GM12878 (cell line): ENCODE measurements around the gene MFAP3L. TPM values are rescaled to one million over a fixed set of nuclear protein-coding genes. Genes with fewer than 3 reads are reported as not detected.

ENCODE experiments used
- ATAC-seq: fragments of 200-7000 bp; cut with Tn5 transposase; 3 replicates; pipeline ENCODE4 v1.9.1; 2020; ENCODE audit warnings: mild to moderate bottlenecking, moderate library complexity
- BruUV-seq: library from RNA; stranded (reverse); fragments of 400-500 nt; replicated peaks from 2 replicates; lab custom pipeline; 2021; lab: Mats Ljungman, UMichigan
- CTCF ChIA-PET: fragments of 300-600 bp; sonication (Branson Sonifier 250); formaldehyde crosslinking; extraction: SDS; loops from one replicate; lab custom pipeline; 2021; ENCODE audit warnings: inconsistent platforms; lab: Yijun Ruan, JAX
- POLR2A ChIA-PET: fragments of 350-600 bp; formaldehyde crosslinking; extraction: SDS; loops from one replicate; lab custom pipeline; 2021; ENCODE audit warnings: inconsistent platforms; lab: Charles Lee
- RAD21 ChIA-PET: fragments of 300-600 bp; sonication (Branson Sonifier 250); formaldehyde crosslinking; loops from one replicate; lab custom pipeline; 2023; ENCODE audit warnings: antibody characterized with exemption; ENCODE audit not compliant: unreplicated experiment; lab: Charles Lee
- SMC1A ChIA-PET: fragments of 300-600 bp; sonication (Branson Sonifier 250); formaldehyde crosslinking; loops from one replicate; lab custom pipeline; 2023; ENCODE audit not compliant: unreplicated experiment, uncharacterized antibody; lab: Charles Lee
- DNase-seq: peaks from one replicate; pipeline ENCODE4 v3.0.0-alpha.2; 2011; ENCODE audit warnings: low read depth, low spot score
- FAIRE-seq: peaks from 3 replicates; lab custom pipeline; 2011; peaks lifted over from hg19 to GRCh38; lab: Jason Lieb, UNC
- H2AFZ ChIP-seq: 2 replicates; pipeline ENCODE4 v1.6.0; 2011; ENCODE audit warnings: low read depth, low read length, control low read depth; ENCODE audit not compliant: control insufficient read depth
- H3K27ac ChIP-seq: 2 replicates; pipeline ENCODE4 v1.5.1; 2011; ENCODE audit warnings: control low read depth; ENCODE audit not compliant: control insufficient read depth, insufficient read depth
- H3K27me3 ChIP-seq, 2 experiments: replicated peaks in 1 of 2; 2 replicates each; pipeline versions ENCODE4 v1.6.0 to v1.6.1; 2011; ENCODE audit warnings: low read length in 1 of 2; ENCODE audit not compliant: control insufficient read depth in 2 of 2, insufficient read depth in 2 of 2
- H3K36me3 ChIP-seq, 2 experiments: 2 replicates each; pipeline ENCODE4 v1.5.1; 2011; ENCODE audit warnings: low read length in 1 of 2; ENCODE audit not compliant: control insufficient read depth in 2 of 2, insufficient read depth in 2 of 2
- H3K4me1 ChIP-seq: 2 replicates; pipeline ENCODE4 v1.6.1; 2011; ENCODE audit warnings: mild to moderate bottlenecking, low read length, moderate library complexity, mixed read lengths; ENCODE audit not compliant: control insufficient read depth, insufficient read depth
- H3K4me2 ChIP-seq: 2 replicates; pipeline ENCODE4 v1.6.0; 2011; ENCODE audit warnings: control low read depth; ENCODE audit not compliant: control insufficient read depth, insufficient read depth
- H3K4me3 ChIP-seq: fragments of 200-600 bp; sonication (generic); 2 replicates; pipeline ENCODE4 v1.5.1; 2016
- H3K79me2 ChIP-seq: 2 replicates; pipeline ENCODE4 v1.6.0; 2011; ENCODE audit warnings: low read length; ENCODE audit not compliant: control insufficient read depth, insufficient read depth
- H3K9ac ChIP-seq: 2 replicates; pipeline ENCODE4 v1.8.0; 2011; ENCODE audit warnings: low read length, control low read depth, mixed read lengths; ENCODE audit not compliant: control insufficient read depth, insufficient read depth
- H3K9me3 ChIP-seq: replicated peaks from 3 replicates; pipeline ENCODE4 v1.5.1; 2011; ENCODE audit warnings: mild to moderate bottlenecking, low read length; ENCODE audit not compliant: control insufficient read depth, insufficient read depth
- H4K20me1 ChIP-seq: 2 replicates; pipeline ENCODE4 v1.6.0; 2011; ENCODE audit not compliant: control insufficient read depth, insufficient read depth
- FOXM1 ChIP-seq: IDR thresholded peaks from 2 replicates; pipeline ENCODE4 v1.6.1; 2012; ENCODE audit warnings: low read depth, mild to moderate bottlenecking, inconsistent platforms, low read length, moderate library complexity
- MEF2B ChIP-seq: fragments of 450-650 bp; IDR thresholded peaks from 2 replicates; pipeline ENCODE4 v1.6.1; 2018; ENCODE audit warnings: mild to moderate bottlenecking, moderate library complexity; ENCODE audit not compliant: partially characterized antibody, poor library complexity, severe bottlenecking
- SMC3 ChIP-seq: IDR thresholded peaks from 2 replicates; pipeline ENCODE4 v1.6.1; 2011; ENCODE audit warnings: low read length, improper control_type of control experiment, borderline replicate concordance
- SRF ChIP-seq, 2 experiments: IDR thresholded peaks; 2 replicates each; pipeline ENCODE4 v1.6.1; 2011; ENCODE audit warnings: low read depth in 2 of 2, low read length in 2 of 2, mild to moderate bottlenecking in 1 of 2, moderate library complexity in 1 of 2
- ZNF384 ChIP-seq: IDR thresholded peaks from 2 replicates; pipeline ENCODE4 v1.6.1; 2012; ENCODE audit warnings: low read depth, mild to moderate bottlenecking, low read length, improper control_type of control experiment, borderline replicate concordance
- WGBS: methylation state at CpG from one replicate; pipeline ENCODE4 v1.1.6; 2016; ENCODE audit warnings: low lambda C conversion rate; ENCODE audit not compliant: insufficient replicate concordance, insufficient coverage; ENCODE audit errors: missing lambda C conversion rate; 5-methylcytosine and 5-hydroxymethylcytosine counted together
- in situ Hi-C: fragments of 300-500 bp; cut with MboI; formaldehyde crosslinking; loops from 9 replicates; pipeline ENCODE4 v1.14.3; 2018; ENCODE audit warnings: mixed read lengths
- intact Hi-C: fragments of 100-400 bp; cut with micrococcal nuclease; formaldehyde crosslinking; loops from one replicate; pipeline ENCODE4 v1.14.2; 2022; ENCODE audit not compliant: unreplicated experiment
- polyA plus RNA-seq, 11 experiments: library from polyadenylated mRNA; depleted of rRNA in 4 of 11; unstranded in 6 of 11; stranded (reverse) in 5 of 11; fragments of >200 nt; fragmentation: Nextera tagmentation in 4 of 11; fragmentation: Illumina TruSeq in 1 of 11; extraction: Ambion mirVana in 4 of 11; extraction: Trizol in 1 of 11; gene quantifications; 1 replicate in 1 of 11; 2 replicates in 10 of 11; pipeline versions ENCODE4 v1.2.1 to v1.2.3, GENCODE V29; 2011 to 2016; ENCODE audit warnings: inconsistent platforms in 2 of 11, missing spikeins in 2 of 11, low read depth in 1 of 11
- total RNA-seq, 4 experiments: library from RNA; depleted of rRNA in 3 of 4; stranded (reverse); fragments of >200 nt in 3 of 4; fragmentation: Illumina TruSeq in 1 of 4; extraction: Trizol in 1 of 4; gene quantifications; 2 replicates each; pipeline versions ENCODE4 v1.2.1 to v1.2.3, GENCODE V29; 2013 to 2021
- TF ChIP-seq, protein P1 (sequence below): fragments of 450-650 bp; conservative IDR thresholded peaks from 2 replicates; pipeline ENCODE4 v1.6.1; 2017; ENCODE audit warnings: mild to moderate bottlenecking, moderate library complexity
- TF ChIP-seq, protein P2 (sequence below): fragments of 450-650 bp; IDR thresholded peaks from 2 replicates; pipeline ENCODE4 v1.6.1; 2016; ENCODE audit warnings: mild to moderate bottlenecking

MFAP3L gene
- total and polyA plus RNA-seq, 10 of the 15 experiments (the other 5 are each of a cell fraction or from before 2014, with no cell fraction given), result 0.10 to 3.0 TPM; not detected in 8

DNA sequence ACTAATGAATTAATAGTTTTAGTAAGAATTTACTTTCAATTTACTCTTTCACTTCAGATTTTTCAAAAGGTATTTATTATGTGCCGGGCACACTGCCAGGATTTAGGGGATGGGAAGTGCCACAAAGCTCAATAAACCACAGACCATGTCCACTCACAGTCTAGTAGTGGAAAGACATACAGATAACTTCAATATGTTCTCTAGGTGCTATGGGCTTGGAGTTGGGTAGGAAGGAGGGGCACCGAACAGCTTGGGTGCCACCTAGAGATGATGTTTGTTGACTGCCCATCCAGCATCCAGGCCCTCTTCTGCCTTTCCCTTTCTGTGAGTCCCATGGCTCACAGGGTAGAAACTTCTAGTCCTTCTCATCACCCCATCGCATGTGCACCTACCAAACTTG, 17.8 kb downstream of the MFAP3L start (continued):
- TF ChIP-seq, protein P1, sequence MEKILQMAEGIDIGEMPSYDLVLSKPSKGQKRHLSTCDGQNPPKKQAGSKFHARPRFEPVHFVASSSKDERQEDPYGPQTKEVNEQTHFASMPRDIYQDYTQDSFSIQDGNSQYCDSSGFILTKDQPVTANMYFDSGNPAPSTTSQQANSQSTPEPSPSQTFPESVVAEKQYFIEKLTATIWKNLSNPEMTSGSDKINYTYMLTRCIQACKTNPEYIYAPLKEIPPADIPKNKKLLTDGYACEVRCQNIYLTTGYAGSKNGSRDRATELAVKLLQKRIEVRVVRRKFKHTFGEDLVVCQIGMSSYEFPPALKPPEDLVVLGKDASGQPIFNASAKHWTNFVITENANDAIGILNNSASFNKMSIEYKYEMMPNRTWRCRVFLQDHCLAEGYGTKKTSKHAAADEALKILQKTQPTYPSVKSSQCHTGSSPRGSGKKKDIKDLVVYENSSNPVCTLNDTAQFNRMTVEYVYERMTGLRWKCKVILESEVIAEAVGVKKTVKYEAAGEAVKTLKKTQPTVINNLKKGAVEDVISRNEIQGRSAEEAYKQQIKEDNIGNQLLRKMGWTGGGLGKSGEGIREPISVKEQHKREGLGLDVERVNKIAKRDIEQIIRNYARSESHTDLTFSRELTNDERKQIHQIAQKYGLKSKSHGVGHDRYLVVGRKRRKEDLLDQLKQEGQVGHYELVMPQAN, result no peak
- TF ChIP-seq FOXM1, result no peak
- TF ChIP-seq SMC3, result peak; percentile 10; the same call in 1 of the 2 replicates
- TF ChIP-seq, protein P2, sequence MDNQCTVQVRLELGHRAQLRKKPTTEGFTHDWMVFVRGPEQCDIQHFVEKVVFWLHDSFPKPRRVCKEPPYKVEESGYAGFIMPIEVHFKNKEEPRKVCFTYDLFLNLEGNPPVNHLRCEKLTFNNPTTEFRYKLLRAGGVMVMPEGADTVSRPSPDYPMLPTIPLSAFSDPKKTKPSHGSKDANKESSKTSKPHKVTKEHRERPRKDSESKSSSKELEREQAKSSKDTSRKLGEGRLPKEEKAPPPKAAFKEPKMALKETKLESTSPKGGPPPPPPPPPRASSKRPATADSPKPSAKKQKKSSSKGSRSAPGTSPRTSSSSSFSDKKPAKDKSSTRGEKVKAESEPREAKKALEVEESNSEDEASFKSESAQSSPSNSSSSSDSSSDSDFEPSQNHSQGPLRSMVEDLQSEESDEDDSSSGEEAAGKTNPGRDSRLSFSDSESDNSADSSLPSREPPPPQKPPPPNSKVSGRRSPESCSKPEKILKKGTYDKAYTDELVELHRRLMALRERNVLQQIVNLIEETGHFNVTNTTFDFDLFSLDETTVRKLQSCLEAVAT, result no peak
- TF ChIP-seq MEF2B, result no peak

DNA sequence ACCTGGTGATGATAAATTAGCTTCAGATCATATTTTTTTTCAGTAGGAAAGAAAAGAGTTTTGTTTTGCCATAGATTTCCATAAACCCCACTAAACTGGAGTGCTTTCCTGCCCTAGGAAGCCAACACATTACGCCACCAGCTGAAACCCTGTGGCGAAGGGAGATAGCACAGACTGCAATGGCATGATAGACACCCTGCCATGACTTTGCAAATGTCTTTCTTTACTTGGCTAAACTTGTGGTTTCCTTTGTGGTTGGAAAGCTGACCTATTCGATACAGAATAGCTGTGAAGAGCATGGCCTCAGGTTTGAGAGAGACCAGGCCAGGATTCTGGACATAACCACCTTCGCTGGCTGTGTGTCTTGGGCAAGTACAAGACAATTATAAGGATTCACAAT, 19.1 kb downstream of the MFAP3L start:
- CTCF ChIA-PET, result interaction anchor here (2.5 kb wide), 1 partner anchor 196 kb away, joined by 12 read pairs; no protein-coding TSS in a partner anchor
- DNase-seq, result no peak
- no peak for ATAC-seq
- Histone ChIP-seq H3K4me1 (no peaks in the 10 kb centered on the region; the same call in 1 of the 2 replicates), H3K79me2 (no peaks in the 10 kb centered on the region), H3K9ac (no peak overlapping the region), H2AFZ (no peak overlapping the region), H4K20me1 (no peaks in the 10 kb centered on the region), H3K36me3 (no peaks in the 10 kb centered on the region), H3K9me3 (no peaks in the 10 kb centered on the region), H3K27ac (no peak overlapping the region), H3K4me2 (no peak overlapping the region), H3K27me3 (no peaks in the 10 kb centered on the region), H3K4me3 (no peak overlapping the region)
- BruUV-seq, result no TSS peak
- SMC1A ChIA-PET, result no interaction called here
- RAD21 ChIA-PET, result interaction anchor here (1.4 kb wide), 1 partner anchor 34 kb away, joined by 3 read pairs; no protein-coding TSS in a partner anchor
- POLR2A ChIA-PET, result no interaction called here
- TF ChIP-seq ZNF384, result no peak
- TF ChIP-seq SRF (IDR thresholded peaks at IDR 0.05; ENCODE audit: low read depth in 2 of 2, low read length in 2 of 2), result no peak
- WGBS, result 49% methylated on average over 4 of the region's 4 CpGs
- intact Hi-C loops (no loop called here), in situ Hi-C loops (no loop called here)
- FAIRE-seq, result no peak
